CD8-positive, alpha-beta memory T cell (primary cell): Measurements from ENCODE around the gene PEX14. TPM values are rescaled to one million over a fixed set of nuclear protein-coding genes. Genes with fewer than 3 reads are reported as not detected.

ENCODE experiments used
- CTCF ChIA-PET: fragments of 350-600 bp; sonication (Branson Sonifier 250); formaldehyde crosslinking; loops from one replicate; lab custom pipeline; 2021; ENCODE audit warnings: antibody characterized with exemption; lab: Charles Lee
- POLR2A ChIA-PET: fragments of 350-600 bp; sonication (Branson Sonifier 250); formaldehyde crosslinking; loops from one replicate; lab custom pipeline; 2021; ENCODE audit warnings: antibody characterized with exemption; lab: Charles Lee
- DNase-seq, 5 donors: peaks; one replicate each; pipeline versions ENCODE4 v3.0.0 to v3.0.0-alpha.2; 2020 to 2022; ENCODE audit warnings: mixed read lengths in 1 of 5
- H3K27ac ChIP-seq: one replicate; pipeline ENCODE4 v1.7.0; 2013; ENCODE audit warnings: low read depth, mild to moderate bottlenecking, low read length, moderate library complexity
- H3K27me3 ChIP-seq: 2 replicates; pipeline ENCODE4 v1.7.0; 2013; ENCODE audit warnings: low read length, mild to moderate bottlenecking; ENCODE audit not compliant: insufficient read depth, poor library complexity, severe bottlenecking
- H3K36me3 ChIP-seq: 2 replicates; pipeline ENCODE4 v1.7.0; 2013; ENCODE audit warnings: mild to moderate bottlenecking, low read length, moderate library complexity; ENCODE audit not compliant: insufficient read depth
- H3K4me1 ChIP-seq: 2 replicates; pipeline ENCODE4 v1.7.0; 2013; ENCODE audit warnings: mild to moderate bottlenecking, low read length, moderate library complexity; ENCODE audit not compliant: insufficient read depth
- H3K4me3 ChIP-seq: 2 replicates; pipeline ENCODE4 v1.7.0; 2013; ENCODE audit warnings: mild to moderate bottlenecking, low read length
- H3K9me3 ChIP-seq: 2 replicates; pipeline ENCODE4 v1.7.0; 2013; ENCODE audit warnings: mild to moderate bottlenecking, low read length
- H3K27ac Mint-ChIP-seq, 8 donors: one replicate each; pipeline ENCODE4 v1.8.0; 2020 to 2021; ENCODE audit warnings: mixed read lengths in 8 of 8, mild to moderate bottlenecking in 6 of 8, inconsistent platforms in 3 of 8, moderate library complexity in 3 of 8
- H3K27me3 Mint-ChIP-seq, 2 donors: one replicate each; pipeline ENCODE4 v1.8.0; 2020 to 2021; ENCODE audit warnings: mixed read lengths in 2 of 2, mild to moderate bottlenecking in 1 of 2, moderate library complexity in 1 of 2
- H3K36me3 Mint-ChIP-seq, 3 donors: one replicate each; pipeline ENCODE4 v1.8.0; 2020 to 2021; ENCODE audit warnings: mixed read lengths in 3 of 3, inconsistent platforms in 1 of 3, mild to moderate bottlenecking in 1 of 3
- H3K4me1 Mint-ChIP-seq, 3 donors: one replicate each; pipeline ENCODE4 v1.8.0; 2020 to 2021; ENCODE audit warnings: mixed read lengths in 3 of 3, inconsistent platforms in 1 of 3, mild to moderate bottlenecking in 1 of 3
- H3K4me3 Mint-ChIP-seq, 7 donors: one replicate each; pipeline ENCODE4 v1.8.0; 2020 to 2021; ENCODE audit warnings: mixed read lengths in 7 of 7, mild to moderate bottlenecking in 6 of 7, moderate library complexity in 4 of 7, inconsistent platforms in 2 of 7
- H3K9me3 Mint-ChIP-seq, 5 donors: one replicate each; pipeline ENCODE4 v1.8.0; 2020 to 2022; ENCODE audit warnings: mixed read lengths in 5 of 5, mild to moderate bottlenecking in 3 of 5, moderate library complexity in 2 of 5, inconsistent platforms in 1 of 5
- polyA plus RNA-seq: library from polyadenylated mRNA; unstranded; fragments of 300-500 nt; fragmentation: Illumina TruSeq; gene quantifications from one replicate; pipeline ENCODE4 v1.2.3, GENCODE V29; 2021
- total RNA-seq, 2 experiments: library from RNA; stranded (reverse); gene quantifications; one replicate each; pipeline ENCODE4 v1.2.3, GENCODE V29; 2021

Gene PEX14
- total and polyA plus RNA-seq, 3 experiments from 2014 or later = 5.1 to 22.2 (median 18.2) TPM

DNA sequence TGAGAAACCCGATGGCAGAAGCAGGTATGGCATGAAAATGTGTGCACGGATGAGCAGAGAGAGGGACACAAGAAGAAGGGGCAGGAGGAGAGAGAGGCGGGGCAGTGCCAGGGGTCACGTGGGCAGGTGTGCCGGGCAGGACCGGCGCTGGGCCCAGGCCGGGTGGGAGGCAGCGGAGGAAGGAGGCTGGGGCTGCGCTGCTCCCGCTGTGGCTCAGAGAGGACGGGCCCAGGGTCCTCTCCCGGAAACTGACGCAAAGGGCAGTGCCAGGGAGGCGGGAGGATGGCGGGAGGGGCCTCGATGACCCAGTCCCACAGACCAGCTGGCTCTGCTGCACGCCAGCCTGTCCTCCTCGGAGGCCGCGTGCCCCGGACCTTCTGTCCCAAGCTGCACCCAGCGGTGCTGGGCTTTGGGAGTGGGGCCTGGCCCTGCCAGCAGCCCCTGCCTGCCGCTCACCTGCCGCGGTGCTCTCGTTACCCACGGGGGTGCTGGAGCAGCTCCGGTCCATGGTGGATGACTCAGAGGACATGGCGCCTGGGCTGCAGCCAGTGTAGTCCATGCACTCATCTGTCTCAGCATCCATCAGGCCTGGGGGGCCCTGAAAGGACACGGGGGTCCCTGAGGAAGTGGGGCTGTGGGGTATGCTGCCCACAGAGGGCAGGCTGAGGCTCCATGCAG lies 167.8 kb downstream of the PEX14 start:
- no peak for DNase-seq
- Mint-ChIP-seq H3K36me3 (peaks cover 0 to 35% (median 0%) of the 10 kb centered on the region in 3 donors), H3K27ac (no peak overlapping the region), H3K4me3 (no peak overlapping the region), H3K9me3 (no peaks in the 10 kb centered on the region), H3K4me1 (peaks cover 0 to 4% (median 0%) of the 10 kb centered on the region in 3 donors), H3K27me3 (no peaks in the 10 kb centered on the region)
- H3K4me1 ChIP-seq = no peaks in the 10 kb centered on the region
- H3K27me3 ChIP-seq = no peaks in the 10 kb centered on the region
- ChIA-PET POLR2A (no interaction called here), CTCF (no interaction called here)
- no peak overlapping the region for H3K4me3 ChIP-seq
- no peaks in the 10 kb centered on the region for H3K36me3 ChIP-seq
- H3K9me3 ChIP-seq = no peaks in the 10 kb centered on the region
- no peak overlapping the region for H3K27ac ChIP-seq

DNA sequence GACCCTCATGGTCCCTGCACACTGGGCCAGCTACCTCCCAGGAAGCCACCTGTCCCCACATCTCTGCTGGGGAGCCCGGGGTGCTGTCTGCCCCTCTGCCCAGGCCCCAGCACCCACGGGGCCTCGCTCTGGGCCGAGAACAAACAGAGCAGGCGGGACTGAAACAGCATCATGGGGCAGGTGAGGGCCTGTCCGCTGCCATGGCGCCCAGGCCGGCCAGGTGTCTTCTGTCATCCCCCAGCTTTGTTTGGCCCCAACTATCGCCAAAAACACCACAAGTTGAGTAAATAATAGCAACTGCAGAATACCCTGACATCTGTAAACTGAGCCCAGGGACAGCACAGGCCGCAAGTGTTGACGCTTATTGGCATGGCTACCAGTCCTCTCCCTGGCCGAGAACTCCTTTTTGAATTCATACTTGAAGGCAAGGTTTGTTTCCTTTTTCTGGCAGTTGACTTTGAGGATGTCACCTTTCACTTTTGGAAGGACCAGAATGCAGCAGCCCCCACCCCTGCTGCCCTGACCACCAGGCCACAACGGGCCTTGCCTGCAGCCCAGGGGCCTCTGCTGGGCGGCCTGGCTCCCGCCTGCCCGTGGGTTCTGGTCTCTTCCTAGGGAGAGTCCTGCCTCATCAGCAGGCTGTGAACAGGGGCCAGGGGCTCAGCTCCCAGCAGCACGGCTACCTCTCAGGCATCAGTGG lies 169.0 kb downstream of the PEX14 start:
- CTCF ChIA-PET = no interaction called here
- Mint-ChIP-seq H3K27ac (no peak overlapping the region), H3K27me3 (no peaks in the 10 kb centered on the region), H3K36me3 (peaks cover 0 to 46% (median 0%) of the 10 kb centered on the region in 3 donors), H3K4me3 (no peak overlapping the region), H3K9me3 (no peaks in the 10 kb centered on the region), H3K4me1 (no peaks in the 10 kb centered on the region)
- H3K36me3 ChIP-seq = no peaks in the 10 kb centered on the region
- H3K4me3 ChIP-seq = no peak overlapping the region
- POLR2A ChIA-PET = no interaction called here
- no peaks in the 10 kb centered on the region for H3K9me3 ChIP-seq
- H3K27me3 ChIP-seq = no peaks in the 10 kb centered on the region
- no peak overlapping the region for H3K27ac ChIP-seq
- H3K4me1 ChIP-seq = no peaks in the 10 kb centered on the region
- no peak for DNase-seq

DNA sequence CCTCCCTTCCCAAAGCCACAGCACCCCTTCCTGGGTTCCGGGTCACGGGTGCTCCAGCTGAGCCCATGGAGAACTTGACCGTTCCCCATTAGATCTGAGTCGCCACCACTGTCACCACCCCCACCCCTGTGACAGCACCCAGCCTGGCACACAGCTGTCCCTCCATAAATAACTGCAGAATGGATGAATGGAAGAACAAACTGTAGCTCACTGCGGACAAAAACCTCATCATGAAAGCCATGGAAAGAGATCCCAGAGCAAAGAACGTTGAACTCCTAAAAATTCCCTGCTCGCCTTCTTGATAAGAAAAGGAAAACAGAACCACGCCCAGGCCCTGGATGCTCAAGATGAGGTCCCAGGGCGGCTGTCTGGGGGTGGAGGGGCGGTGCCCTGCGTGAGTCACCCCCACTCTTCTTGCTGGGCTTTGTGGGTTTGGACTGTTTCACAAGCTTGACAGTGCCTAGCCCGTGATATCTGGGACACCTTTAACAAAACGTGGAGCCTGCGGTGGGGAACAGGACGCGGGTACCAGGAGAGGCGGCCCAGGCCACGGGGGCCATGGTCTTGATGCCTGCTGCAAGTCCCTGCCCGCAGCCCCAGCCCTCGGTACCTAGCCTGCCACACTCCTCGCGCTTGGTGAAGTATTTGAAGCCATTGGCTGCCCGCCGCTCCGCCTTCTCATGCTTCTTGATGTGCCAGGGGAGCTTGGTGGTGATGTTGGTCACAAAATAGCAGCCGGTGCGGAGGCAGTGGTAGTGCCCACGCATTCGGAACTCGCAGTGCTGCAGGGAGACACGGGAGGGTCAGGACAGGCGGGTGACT lies 169.8 kb downstream of the PEX14 start:
- H3K27me3 ChIP-seq = no peaks in the 10 kb centered on the region
- no peaks in the 10 kb centered on the region for H3K4me1 Mint-ChIP-seq
- no peaks in the 10 kb centered on the region for H3K9me3 ChIP-seq
- no peaks in the 10 kb centered on the region for H3K27me3 Mint-ChIP-seq
- ChIA-PET CTCF (no interaction called here), POLR2A (no interaction called here)
- no peak overlapping the region for H3K4me3 Mint-ChIP-seq
- H3K36me3 Mint-ChIP-seq = peaks cover 0 to 43% (median 0%) of the 10 kb centered on the region in 3 donors
- H3K27ac ChIP-seq = no peak overlapping the region
- DNase-seq = no peak
- H3K27ac Mint-ChIP-seq = peak overlapping the region in 2 of 8 donors; percentile 21 to 63
- no peaks in the 10 kb centered on the region for H3K4me1 ChIP-seq
- H3K36me3 ChIP-seq = no peaks in the 10 kb centered on the region
- H3K4me3 ChIP-seq = no peak overlapping the region
- no peaks in the 10 kb centered on the region for H3K9me3 Mint-ChIP-seq

DNA sequence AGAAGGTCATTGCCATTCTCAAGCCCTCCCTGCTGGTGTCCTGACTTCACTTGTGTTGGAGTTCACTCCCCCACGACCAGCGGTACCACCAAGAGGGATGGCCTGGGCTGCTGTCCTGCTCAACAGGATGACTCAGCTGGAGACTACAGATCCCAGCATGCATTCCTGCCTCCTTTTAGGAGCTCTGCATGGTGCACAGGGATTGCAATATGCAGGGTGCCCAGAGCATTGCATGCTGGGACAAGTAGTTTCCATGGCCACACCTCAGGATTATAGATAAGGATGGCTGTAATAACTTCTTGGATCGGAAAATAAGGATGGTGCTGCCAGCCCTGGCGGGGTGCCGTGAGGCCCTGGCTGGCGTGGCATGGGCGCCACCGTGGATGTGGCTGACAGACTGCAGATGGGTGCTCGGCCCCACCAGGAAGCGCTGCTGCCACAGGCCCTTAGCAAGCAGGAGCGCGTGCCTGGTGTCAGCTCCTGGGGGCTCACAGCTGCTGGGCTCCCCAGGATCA lies 171.7 kb downstream of the PEX14 start:
- Histone ChIP-seq H3K36me3 (no peaks in the 10 kb centered on the region), H3K4me1 (no peaks in the 10 kb centered on the region), H3K9me3 (no peaks in the 10 kb centered on the region), H3K27ac (no peak overlapping the region), H3K4me3 (no peak overlapping the region), H3K27me3 (no peaks in the 10 kb centered on the region)
- ChIA-PET CTCF (no interaction called here), POLR2A (no interaction called here)
- Mint-ChIP-seq H3K9me3 (no peaks in the 10 kb centered on the region), H3K4me1 (no peaks in the 10 kb centered on the region), H3K27ac (no peak overlapping the region), H3K27me3 (no peaks in the 10 kb centered on the region), H3K36me3 (peaks cover 0 to 38% (median 0%) of the 10 kb centered on the region in 3 donors), H3K4me3 (no peak overlapping the region)
- DNase-seq = no peak

DNA sequence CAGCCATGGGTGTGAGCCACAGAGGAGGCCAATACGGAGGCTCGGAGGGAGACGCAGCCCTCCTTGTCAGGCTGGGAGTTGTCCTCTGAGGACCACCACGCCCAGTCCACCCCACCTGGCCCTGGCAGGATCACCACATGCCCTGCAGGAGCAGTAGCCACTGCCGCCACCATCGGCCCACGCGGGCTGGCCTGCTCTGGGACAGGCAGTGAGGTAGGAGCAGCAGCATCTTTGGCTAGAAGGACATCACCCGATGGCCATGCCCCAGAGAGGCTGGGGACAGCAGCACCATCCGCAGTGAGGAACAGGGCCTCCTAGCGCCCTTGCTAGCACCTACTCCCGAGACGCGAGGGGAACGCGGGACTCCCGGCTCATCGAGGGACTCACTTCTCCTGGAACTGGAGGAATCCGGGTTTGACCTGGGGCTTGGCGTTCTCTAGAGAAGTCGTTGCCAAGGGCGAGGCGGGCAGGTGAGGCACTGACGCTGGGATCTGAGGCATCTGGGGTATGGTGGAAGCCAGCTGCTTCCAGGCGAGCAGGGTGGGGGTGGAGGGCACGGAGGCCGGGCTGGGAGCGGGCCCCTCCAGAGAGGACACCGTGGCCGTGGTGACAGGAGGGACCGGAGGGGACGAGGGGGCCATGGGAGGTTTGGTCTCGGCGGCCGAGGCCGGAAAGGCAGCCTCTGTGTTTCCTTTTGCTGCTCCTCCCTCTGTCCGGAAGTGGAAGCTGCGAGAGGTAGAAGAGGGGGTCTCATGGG lies 172.8 kb downstream of the PEX14 start:
- no peaks in the 10 kb centered on the region for H3K4me1 Mint-ChIP-seq
- CTCF ChIA-PET = no interaction called here
- POLR2A ChIA-PET = no interaction called here

DNA sequence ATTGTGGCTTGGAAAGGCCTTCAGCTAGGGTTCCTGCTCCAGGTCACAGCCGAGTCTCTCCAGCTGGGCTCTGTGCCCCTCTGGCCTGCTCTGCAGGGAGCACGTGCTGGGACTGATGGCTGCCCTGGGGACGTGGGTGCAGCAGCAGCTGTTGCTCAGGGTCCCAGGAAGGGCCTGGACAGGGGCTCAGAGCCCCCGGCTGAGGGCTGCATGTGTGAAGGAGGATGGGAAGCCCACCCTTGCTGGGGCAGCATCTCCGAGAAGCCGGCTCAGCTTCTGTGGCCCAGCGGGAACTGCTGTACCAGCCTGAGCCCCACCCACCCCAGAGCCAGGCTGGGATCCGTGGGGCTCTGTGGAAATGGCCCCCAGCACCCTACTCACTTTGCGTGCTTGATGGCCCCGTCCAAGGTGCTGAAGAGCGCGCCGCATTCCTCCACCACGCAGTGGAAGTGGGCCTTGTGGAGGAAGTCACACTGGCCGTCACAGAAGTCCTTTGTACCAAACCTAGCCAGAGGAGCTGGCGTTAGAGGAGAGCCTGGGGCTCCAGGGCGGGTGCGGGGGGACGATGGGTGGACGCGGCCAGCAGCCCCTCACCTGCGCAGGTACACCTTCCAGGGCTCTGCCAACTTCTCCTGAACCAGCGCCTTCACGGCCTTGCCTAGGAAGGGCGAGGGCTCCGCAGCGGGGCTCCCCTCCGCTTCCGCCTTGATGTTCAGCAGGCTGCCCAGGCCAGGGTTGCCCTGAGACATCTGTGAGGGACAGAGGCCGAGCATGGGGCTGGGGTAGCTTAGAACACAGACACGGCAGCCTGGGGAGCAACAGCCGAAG lies 174.2 kb downstream of the PEX14 start:
- DNase-seq = no peak
- CTCF ChIA-PET = no interaction called here
- H3K27me3 ChIP-seq = no peaks in the 10 kb centered on the region
- H3K27ac ChIP-seq = no peak overlapping the region
- POLR2A ChIA-PET = no interaction called here
- H3K4me1 ChIP-seq = no peaks in the 10 kb centered on the region
- no peaks in the 10 kb centered on the region for H3K36me3 ChIP-seq
- no peaks in the 10 kb centered on the region for H3K9me3 Mint-ChIP-seq
- no peaks in the 10 kb centered on the region for H3K9me3 ChIP-seq
- no peaks in the 10 kb centered on the region for H3K4me1 Mint-ChIP-seq
- H3K27ac Mint-ChIP-seq = peak overlapping the region in 1 of 8 donors; percentile 41
- peaks cover 0 to 40% (median 3%) of the 10 kb centered on the region in 3 donors for H3K36me3 Mint-ChIP-seq
- H3K4me3 Mint-ChIP-seq = no peak overlapping the region
- no peak overlapping the region for H3K4me3 ChIP-seq
- no peaks in the 10 kb centered on the region for H3K27me3 Mint-ChIP-seq

More for the DNA sequence above, 172.8 kb downstream of the PEX14 start:
- H3K27ac ChIP-seq = no peak overlapping the region
- no peaks in the 10 kb centered on the region for H3K27me3 Mint-ChIP-seq
- H3K36me3 ChIP-seq = no peaks in the 10 kb centered on the region
- no peak overlapping the region for H3K4me3 ChIP-seq
- H3K4me1 ChIP-seq = no peaks in the 10 kb centered on the region
- no peaks in the 10 kb centered on the region for H3K9me3 Mint-ChIP-seq
- no peaks in the 10 kb centered on the region for H3K27me3 ChIP-seq
- H3K27ac Mint-ChIP-seq = no peak overlapping the region
- H3K36me3 Mint-ChIP-seq = peaks cover 0 to 34% (median 2%) of the 10 kb centered on the region in 3 donors
- H3K9me3 ChIP-seq = no peaks in the 10 kb centered on the region
- DNase-seq = no peak
- H3K4me3 Mint-ChIP-seq = no peak overlapping the region

DNA sequence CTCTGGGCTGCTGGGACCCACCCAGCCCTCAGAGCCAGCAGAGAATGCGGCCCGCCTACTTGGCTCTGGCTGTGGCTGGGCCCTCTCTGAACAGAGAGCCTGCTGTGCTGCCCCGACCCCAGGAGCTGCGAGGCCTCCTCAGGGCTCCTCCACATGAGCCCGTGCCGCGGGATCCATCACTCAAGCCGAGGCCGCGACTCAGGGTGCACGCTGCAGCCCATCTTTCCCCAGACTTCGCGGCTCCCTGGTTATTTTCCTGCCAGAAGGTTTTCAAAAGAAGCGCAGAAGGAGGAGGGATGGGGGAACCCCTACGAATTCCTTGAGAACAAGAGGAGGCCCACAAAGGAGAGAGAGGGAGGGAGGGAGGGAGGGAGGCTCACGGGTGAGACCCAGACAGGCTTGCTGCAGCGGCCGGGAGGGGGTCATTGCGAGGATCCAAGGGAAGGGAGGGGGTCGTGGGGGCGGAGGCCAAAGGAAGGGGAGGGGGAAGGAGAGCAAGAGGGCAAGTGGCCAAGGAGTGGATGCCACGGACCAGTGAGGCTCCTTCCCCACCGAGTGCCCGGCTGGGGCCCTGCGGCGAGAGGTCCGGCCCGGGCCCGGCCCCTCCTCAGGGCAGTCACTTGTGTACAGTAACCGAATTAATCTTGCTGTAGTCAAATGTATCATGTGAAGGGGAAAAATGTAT lies 174.9 kb downstream of the PEX14 start:
- H3K36me3 Mint-ChIP-seq = peaks cover 0 to 45% (median 4%) of the 10 kb centered on the region in 3 donors
- H3K4me1 Mint-ChIP-seq = no peaks in the 10 kb centered on the region
- no peaks in the 10 kb centered on the region for H3K9me3 Mint-ChIP-seq
- no peaks in the 10 kb centered on the region for H3K27me3 Mint-ChIP-seq
- Histone ChIP-seq H3K27ac (no peak overlapping the region), H3K27me3 (no peaks in the 10 kb centered on the region), H3K36me3 (no peaks in the 10 kb centered on the region), H3K4me3 (no peak overlapping the region), H3K9me3 (no peaks in the 10 kb centered on the region), H3K4me1 (no peaks in the 10 kb centered on the region)
- DNase-seq = no peak
- no peak overlapping the region for H3K27ac Mint-ChIP-seq
- H3K4me3 Mint-ChIP-seq = no peak overlapping the region
- CTCF ChIA-PET = no interaction called here
- POLR2A ChIA-PET = no interaction called here
